Endothelial cell of umbilical vein (primary cell): ENCODE data around the gene TBC1D3G. TPM values are rescaled to one million over a fixed set of nuclear protein-coding genes. Genes with fewer than 3 reads are reported as not detected.
"Not testable (repeated sequence)": the region's sequence is repeated elsewhere in the genome, so short reads cannot be mapped to it uniquely, and the experiment has no call there.

Experiments
- BruUV-seq: library from RNA; stranded (reverse); fragments of 400-500 nt; replicated peaks from 2 replicates; lab custom pipeline; 2021; lab: Mats Ljungman, UMichigan
- CTCF ChIA-PET: fragments of 300-600, 350-600 bp; sonication (Branson Sonifier 250); formaldehyde crosslinking; loops from one replicate; lab custom pipeline; 2021; ENCODE audit warnings: antibody characterized with exemption, inconsistent platforms; lab: Charles Lee
- POLR2A ChIA-PET: fragments of 300-600, 350-600 bp; sonication (Branson Sonifier 250); formaldehyde crosslinking; loops from one replicate; lab custom pipeline; 2021; ENCODE audit warnings: antibody characterized with exemption, inconsistent platforms; lab: Charles Lee
- DNase-seq: peaks from one replicate; pipeline ENCODE4 v3.0.0-alpha.2; 2011; ENCODE audit warnings: low read depth, low spot score
- FAIRE-seq: peaks from 2 replicates; lab custom pipeline; 2011; peaks lifted over from hg19 to GRCh38; lab: Jason Lieb, UNC
- H2AFZ ChIP-seq: 2 replicates; pipeline ENCODE4 v1.6.0; 2012; ENCODE audit warnings: low read depth, low read length, control low read depth, inconsistent platforms
- H3K27ac ChIP-seq: 2 replicates; pipeline ENCODE4 v1.5.1; 2011; ENCODE audit warnings: low read depth, mild to moderate bottlenecking, control low read depth, low read length, moderate library complexity; ENCODE audit not compliant: insufficient read depth
- H3K27me3 ChIP-seq, 2 experiments: 2 replicates each; pipeline versions ENCODE4 v1.6.0 to v1.6.1; 2011; ENCODE audit warnings: low read length in 2 of 2, mixed read lengths in 1 of 2; ENCODE audit not compliant: control insufficient read depth in 2 of 2, insufficient read depth in 2 of 2
- H3K36me3 ChIP-seq, 2 experiments: 2 replicates in 1 of 2; 3 replicates in 1 of 2; pipeline ENCODE4 v1.5.1; 2011; ENCODE audit warnings: low read length in 2 of 2, mild to moderate bottlenecking in 1 of 2, moderate library complexity in 1 of 2; ENCODE audit not compliant: control insufficient read depth in 2 of 2, insufficient read depth in 2 of 2; ENCODE audit errors: extremely low read depth in 1 of 2
- H3K4me1 ChIP-seq: 3 replicates; pipeline ENCODE4 v1.5.1; 2011; ENCODE audit warnings: mild to moderate bottlenecking, low read length; ENCODE audit not compliant: control insufficient read depth, insufficient read depth; ENCODE audit errors: extremely low read depth
- H3K4me2 ChIP-seq: 2 replicates; pipeline ENCODE4 v1.6.1; 2011; ENCODE audit warnings: low read length, control low read depth, mixed read lengths; ENCODE audit not compliant: insufficient read depth
- H3K4me3 ChIP-seq, 3 experiments: fragments of 200-600 bp in 1 of 3; sonication (generic), shearing (Covaris generic) in 1 of 3; replicated peaks in 1 of 3; 2 replicates each; pipeline ENCODE4 v1.5.1; 2011 to 2016; ENCODE audit warnings: control low read depth in 3 of 3, low read length in 3 of 3, mild to moderate bottlenecking in 2 of 3, inconsistent platforms in 1 of 3, low read depth in 1 of 3, moderate library complexity in 1 of 3; ENCODE audit not compliant: insufficient read depth in 1 of 3
- H3K79me2 ChIP-seq: 2 replicates; pipeline ENCODE4 v1.6.0; 2012; ENCODE audit warnings: low read length, inconsistent platforms; ENCODE audit not compliant: control insufficient read depth, insufficient read depth
- H3K9ac ChIP-seq: replicated peaks from 2 replicates; pipeline ENCODE3; 2011; ENCODE audit warnings: low read length, control low read depth; ENCODE audit not compliant: insufficient read depth; ENCODE audit errors: extremely low read depth
- H3K9me1 ChIP-seq: replicated peaks from 3 replicates; pipeline ENCODE4 v1.6.0; 2011; ENCODE audit warnings: mild to moderate bottlenecking, low read length; ENCODE audit not compliant: control insufficient read depth, insufficient read depth; ENCODE audit errors: extremely low read depth
- H3K9me3 ChIP-seq: replicated peaks from 2 replicates; pipeline ENCODE4 v1.5.1; 2012; ENCODE audit warnings: low read length, inconsistent platforms; ENCODE audit not compliant: control insufficient read depth, insufficient read depth
- H4K20me1 ChIP-seq: replicated peaks from 2 replicates; pipeline ENCODE3; 2011; ENCODE audit warnings: mild to moderate bottlenecking, low read length; ENCODE audit not compliant: control insufficient read depth, insufficient read depth; ENCODE audit errors: extremely low read depth
- dilution Hi-C: fragments of 300-500 bp; cut with MboI; formaldehyde crosslinking; loops from one replicate; pipeline ENCODE4 v1.15.0; 2019; ENCODE audit warnings: low sequenced_read_pairs; ENCODE audit not compliant: extremely low pct_ligation_motif_present
- intact Hi-C: fragments of 100-400 bp; cut with micrococcal nuclease; formaldehyde crosslinking; loops from one replicate; pipeline ENCODE4 v1.10.0; 2022
- polyA plus RNA-seq, 4 experiments: library from polyadenylated mRNA; depleted of rRNA in 3 of 4; stranded (reverse) in 3 of 4; unstranded in 1 of 4; fragments of >200 nt; gene quantifications; 2 replicates each; pipeline versions ENCODE4 v1.2.1 to v1.2.3, GENCODE V29; 2011 to 2012; ENCODE audit warnings: missing spikeins in 1 of 4
- total RNA-seq: library from RNA; stranded (reverse); gene quantifications from 2 replicates; pipeline ENCODE4 v1.2.3, GENCODE V29; 2021

The TBC1D3G gene
- total and polyA plus RNA-seq, 2 donors (not counting 3 experiments of a cell fraction or from before 2014, with no cell fraction given): not detected

DNA sequence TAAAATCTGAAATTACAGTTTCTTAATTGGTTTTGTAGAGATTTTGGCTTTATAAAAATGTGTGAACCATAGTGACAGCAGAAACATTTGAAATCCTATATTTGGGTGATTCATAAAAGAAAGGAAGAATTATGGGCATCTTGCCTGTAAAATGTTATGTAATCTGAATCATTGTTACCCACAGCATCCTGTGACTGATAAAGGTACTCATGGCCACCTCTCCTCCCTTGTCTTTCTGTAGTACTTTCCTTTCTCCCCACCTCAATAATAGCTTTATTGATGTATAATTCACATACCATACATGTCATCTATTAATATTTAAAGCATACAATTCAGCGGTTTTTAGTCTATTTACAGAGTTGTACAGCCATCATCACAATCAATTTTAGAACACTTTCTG, 28.5 kb upstream of the TBC1D3G start:
- POLR2A ChIA-PET, FAIRE-seq, H3K27ac ChIP-seq, H3K79me2 ChIP-seq, CTCF ChIA-PET, H2AFZ ChIP-seq, H3K36me3 ChIP-seq, H3K27me3 ChIP-seq, H4K20me1 ChIP-seq, H3K4me3 ChIP-seq, dilution Hi-C loops, H3K9me1 ChIP-seq, H3K9me3 ChIP-seq, intact Hi-C loops, DNase-seq, H3K4me1 ChIP-seq, H3K9ac ChIP-seq, H3K4me2 ChIP-seq, BruUV-seq: not testable (repeated sequence)

DNA sequence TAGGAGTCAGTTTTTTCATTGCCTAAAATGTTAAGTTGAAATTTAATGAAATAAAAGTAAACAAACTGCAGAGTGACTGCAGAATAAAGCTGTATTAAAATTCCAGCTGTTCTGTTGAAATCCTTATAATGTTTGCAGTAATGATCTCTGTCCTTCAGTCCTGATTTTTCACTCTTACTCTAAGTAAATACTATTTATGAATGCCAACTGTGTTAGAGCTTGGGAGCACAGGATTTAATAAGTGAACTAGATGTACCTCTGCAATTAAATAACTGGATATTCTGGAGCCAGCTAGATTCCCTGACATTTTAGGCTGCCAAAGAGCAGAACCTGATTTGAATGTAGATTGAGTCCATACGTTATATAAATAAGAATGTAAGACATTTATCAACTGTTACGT, 7.9 kb upstream of the TBC1D3G start:
- intact Hi-C loops, H3K4me2 ChIP-seq, H3K9me1 ChIP-seq, CTCF ChIA-PET, H3K4me1 ChIP-seq, H3K79me2 ChIP-seq, H3K36me3 ChIP-seq, H2AFZ ChIP-seq, POLR2A ChIA-PET, H3K27ac ChIP-seq, BruUV-seq, H3K9me3 ChIP-seq, H3K4me3 ChIP-seq, H4K20me1 ChIP-seq, dilution Hi-C loops, FAIRE-seq, H3K27me3 ChIP-seq, DNase-seq, H3K9ac ChIP-seq: not testable (repeated sequence)

DNA sequence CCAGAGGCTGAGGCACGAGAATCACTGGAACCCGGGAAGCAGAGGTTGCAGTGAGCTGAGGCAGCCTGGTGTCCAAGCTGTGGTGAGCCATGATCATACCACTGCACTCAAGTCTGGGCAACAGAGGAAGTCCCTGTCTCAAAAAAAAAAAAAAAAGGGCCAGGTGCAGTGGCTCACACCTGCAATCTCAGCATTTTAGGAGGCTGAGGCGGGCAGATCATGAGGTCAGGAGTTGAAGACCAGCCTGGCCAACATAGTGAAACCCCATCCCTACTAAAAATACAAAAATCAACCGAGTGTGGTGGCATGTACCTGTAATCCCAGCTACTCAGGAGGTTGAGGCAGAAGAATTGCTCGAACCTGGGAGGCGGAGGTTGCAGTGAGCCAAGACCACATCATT, 38.8 kb downstream of the TBC1D3G start:
- dilution Hi-C loops, intact Hi-C loops, FAIRE-seq, POLR2A ChIA-PET, H3K27ac ChIP-seq, H3K27me3 ChIP-seq, H3K79me2 ChIP-seq, H4K20me1 ChIP-seq, H3K4me3 ChIP-seq, CTCF ChIA-PET, H3K4me2 ChIP-seq, H3K4me1 ChIP-seq, BruUV-seq, H3K9me1 ChIP-seq, H2AFZ ChIP-seq, H3K36me3 ChIP-seq, H3K9me3 ChIP-seq, H3K9ac ChIP-seq, DNase-seq: not testable (repeated sequence)

DNA sequence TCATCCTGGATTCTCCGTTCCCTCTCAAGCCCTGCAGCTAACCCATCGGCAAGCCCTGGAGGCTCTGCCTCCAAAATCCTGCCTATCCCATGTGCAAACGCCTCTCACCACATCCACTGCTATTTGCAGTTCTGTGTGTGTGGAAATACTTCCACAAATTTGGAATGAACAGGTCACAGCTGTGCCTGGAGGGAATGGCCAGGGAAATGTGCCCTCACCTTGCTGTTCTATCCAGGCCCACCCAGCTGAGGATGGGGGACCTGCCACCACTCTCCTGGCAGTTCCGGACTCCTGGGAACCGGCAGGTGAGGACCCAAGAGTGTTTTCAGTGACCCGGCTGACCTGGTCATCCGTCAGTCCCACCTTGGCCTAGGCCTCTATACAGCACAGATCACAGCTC, 52.3 kb downstream of the TBC1D3G start:
- BruUV-seq, H3K27me3 ChIP-seq, H3K4me1 ChIP-seq, H2AFZ ChIP-seq, H3K4me2 ChIP-seq, H3K79me2 ChIP-seq, H3K9ac ChIP-seq, POLR2A ChIA-PET, H3K4me3 ChIP-seq, H3K36me3 ChIP-seq, FAIRE-seq, intact Hi-C loops, H3K9me1 ChIP-seq, H3K27ac ChIP-seq, H3K9me3 ChIP-seq, dilution Hi-C loops, DNase-seq, CTCF ChIA-PET, H4K20me1 ChIP-seq: not testable (repeated sequence)
